ENCODE data around the gene NAPG.
"Not testable (repeated sequence)": the region's sequence is repeated elsewhere in the genome, so short reads cannot be mapped to it uniquely, and the experiment has no call there.

The NAPG gene

DNA sequence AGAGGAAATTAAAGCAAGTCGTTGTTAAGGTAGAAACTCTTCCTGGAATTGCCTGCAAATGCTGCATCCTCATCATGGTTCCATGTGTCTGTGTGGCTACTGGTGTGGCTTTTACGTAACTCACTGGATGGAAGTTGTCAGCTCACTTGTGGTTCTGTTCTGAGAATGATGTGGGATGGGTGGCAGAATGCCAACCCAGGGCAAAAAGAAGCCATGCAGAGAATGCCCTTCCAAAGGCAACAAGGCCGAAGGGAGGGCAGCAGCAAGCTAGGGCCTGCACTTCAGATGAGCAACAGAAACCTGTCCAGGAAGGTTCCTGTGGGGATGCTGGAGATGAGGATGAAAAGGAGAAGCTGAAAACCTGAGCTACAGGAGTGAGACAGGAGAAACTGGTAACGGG is 10.4 kb upstream of the NAPG start:
- DNase-seq = no peak

DNA sequence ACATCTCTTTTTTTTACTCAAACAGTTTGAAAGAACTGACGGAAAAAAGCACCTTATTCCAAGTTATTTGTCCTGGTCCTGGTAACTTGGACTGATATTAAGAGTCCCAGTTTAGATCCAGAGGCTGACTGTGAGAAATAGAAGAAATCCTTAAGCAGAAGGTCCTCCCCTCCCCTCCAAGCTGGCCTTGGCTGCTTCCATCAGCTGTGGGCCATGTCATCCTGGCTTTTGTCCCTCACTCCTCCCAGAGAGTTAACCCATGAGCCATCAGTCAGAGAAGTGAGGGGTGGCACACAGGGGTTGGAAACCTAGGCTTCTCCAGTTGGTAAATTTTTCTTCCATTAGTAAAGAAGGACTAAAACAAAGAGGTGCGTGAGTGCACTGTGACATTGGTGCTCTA is 9.7 kb upstream of the NAPG start:
- no peak for DNase-seq

DNA sequence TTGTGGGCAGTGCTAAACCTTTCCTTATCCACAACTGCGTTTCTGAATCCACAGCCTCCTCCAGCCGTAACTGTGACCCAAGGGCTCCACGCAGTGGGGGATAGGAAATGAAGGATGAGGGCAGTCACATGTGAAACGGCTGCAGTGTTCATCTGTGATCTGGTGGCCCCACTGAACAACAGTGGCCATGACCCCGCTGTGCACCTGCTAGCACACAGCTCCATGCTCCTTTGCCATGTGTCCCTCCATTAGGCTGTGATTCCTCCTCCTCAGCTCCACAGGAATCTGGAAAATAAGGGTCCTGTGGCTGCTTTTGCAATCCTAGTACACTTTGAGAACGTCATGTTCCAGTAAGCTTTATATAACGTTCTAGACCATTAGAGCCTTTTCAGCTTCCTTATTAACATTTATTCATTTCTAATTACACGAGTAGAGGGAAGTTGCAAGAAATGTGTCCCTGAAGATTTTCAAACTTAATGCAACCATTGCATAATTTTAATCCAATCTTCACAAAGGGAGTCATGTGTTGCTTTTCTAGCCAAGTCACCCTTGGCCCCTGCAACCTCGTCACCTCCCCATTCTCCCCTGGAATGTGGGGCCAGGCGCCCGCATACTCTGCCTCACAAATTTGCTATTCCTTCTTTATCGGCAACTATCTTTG is 7.1 kb upstream of the NAPG start:
- DNase-seq = peak; percentile 65

DNA sequence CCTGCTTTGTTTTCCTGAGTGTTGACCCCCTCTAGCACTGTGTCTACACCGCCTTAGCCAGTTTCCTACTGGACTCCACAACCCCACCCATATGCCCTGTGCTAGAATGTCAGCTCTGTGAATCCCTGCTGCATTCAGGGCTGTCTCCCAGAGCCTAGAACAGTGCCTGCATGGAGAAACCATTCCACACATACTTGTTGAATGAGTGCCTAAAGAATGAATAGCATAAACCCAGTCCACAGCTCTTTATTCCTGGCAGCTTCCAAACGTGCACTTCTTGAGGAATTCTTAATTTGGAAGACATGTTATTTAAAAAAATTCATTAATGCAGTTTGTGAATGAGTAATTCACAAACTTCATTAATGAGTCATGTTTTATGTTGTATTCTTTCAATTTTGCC is 6.5 kb upstream of the NAPG start:
- no peak for DNase-seq

DNA sequence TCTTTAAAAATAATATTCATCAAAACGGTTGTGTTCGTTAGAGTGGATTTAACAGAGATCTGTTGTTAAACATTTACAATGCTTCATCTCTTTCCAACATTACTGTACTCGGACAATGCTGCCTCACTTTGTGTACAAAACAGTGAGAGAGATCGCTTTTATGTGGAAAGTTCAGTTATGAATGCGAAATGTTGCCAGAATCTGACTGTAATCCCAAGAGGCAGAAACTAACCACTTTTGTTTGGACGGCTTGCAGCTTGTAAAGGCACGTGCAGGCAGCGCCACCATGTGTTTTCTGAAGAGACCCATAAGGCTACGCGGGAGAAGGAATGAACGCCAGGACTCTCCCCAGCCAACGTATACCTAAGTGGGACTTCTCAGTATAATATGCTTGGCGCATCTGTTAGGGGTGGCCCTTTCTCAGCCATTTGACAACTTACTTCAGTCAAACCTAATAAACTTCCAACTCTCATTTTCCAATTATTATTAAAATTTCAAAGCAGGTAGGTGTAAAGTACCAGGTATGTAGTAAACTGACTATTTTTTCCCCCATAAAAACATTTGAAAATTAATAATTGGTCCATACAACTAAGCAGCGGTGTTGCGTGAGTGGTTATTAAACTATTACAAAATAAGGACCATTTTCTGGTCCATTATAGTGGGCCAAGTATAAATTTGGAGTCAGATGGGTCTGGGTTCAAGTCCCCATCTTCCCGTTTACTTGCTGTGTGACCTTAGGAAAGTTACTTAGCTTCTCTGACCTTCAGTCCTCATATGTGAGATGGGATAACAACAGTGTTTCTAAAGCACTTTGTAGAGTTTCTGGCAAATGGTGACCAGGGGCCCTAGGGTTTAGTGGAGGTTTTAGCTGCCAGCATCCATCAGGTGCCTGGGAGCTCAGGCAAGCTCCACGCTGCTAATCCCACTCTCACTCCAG is 5.6 kb upstream of the NAPG start:
- peak; percentile 91 for DNase-seq

DNA sequence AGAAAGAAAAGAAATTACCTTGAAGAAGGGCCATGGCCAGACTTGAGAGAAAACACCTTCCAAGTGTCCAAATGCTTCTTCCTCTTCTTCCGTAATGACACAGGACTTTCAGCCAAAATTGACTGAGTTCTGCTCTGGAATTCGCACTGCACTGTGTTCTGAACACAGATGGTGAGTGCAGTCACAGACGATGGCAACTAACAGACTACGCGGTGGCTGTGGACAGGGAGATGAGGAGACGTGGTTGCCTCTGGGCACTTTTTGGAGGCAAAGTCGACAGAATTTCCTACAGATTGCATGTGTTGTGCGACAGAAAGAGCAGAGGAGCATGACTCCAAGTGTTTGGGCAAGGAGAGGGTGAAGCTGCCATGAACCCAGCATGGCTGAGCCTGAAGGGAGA is 4.3 kb upstream of the NAPG start:
- DNase-seq = no peak

DNA sequence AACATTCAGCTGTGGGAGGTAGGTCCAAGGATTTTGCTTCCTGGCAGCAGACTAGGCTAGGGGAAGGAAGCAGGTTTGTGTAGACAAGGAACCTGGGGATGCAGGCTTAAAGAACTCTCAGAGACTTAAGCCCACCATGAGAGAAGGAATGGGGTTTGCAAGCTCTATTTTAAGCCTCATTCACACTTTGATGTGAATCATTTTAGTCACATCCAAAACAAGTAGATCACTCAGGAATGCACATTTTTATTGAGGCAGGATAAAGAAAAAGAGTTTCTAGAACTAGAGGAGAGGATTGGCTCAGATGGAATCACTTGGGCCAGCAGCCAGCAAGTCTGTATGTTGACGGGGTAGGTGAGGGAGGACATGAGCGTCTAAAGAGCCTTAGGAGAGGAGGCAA is 3.3 kb upstream of the NAPG start:
- DNase-seq = no peak

DNA sequence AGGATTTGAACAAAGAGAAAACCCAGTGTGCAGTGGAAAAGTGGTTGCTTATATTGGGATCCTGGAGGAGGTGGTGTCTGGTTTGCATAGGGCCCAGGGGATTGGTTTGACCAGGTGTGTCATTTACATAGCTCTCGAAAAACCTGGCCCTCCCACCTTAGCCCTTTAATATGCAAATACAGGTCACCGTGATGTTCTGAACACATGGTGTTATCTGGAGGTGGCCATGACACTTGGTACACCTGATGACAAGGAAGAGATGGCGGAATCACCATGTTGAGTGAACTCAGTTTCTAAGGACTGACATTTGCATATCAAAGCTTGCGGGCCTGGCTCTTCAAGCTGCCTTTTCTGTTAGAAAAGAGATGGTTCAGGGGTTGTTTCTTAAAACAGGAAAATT is 2.3 kb upstream of the NAPG start:
- peak; percentile 8 for DNase-seq

DNA sequence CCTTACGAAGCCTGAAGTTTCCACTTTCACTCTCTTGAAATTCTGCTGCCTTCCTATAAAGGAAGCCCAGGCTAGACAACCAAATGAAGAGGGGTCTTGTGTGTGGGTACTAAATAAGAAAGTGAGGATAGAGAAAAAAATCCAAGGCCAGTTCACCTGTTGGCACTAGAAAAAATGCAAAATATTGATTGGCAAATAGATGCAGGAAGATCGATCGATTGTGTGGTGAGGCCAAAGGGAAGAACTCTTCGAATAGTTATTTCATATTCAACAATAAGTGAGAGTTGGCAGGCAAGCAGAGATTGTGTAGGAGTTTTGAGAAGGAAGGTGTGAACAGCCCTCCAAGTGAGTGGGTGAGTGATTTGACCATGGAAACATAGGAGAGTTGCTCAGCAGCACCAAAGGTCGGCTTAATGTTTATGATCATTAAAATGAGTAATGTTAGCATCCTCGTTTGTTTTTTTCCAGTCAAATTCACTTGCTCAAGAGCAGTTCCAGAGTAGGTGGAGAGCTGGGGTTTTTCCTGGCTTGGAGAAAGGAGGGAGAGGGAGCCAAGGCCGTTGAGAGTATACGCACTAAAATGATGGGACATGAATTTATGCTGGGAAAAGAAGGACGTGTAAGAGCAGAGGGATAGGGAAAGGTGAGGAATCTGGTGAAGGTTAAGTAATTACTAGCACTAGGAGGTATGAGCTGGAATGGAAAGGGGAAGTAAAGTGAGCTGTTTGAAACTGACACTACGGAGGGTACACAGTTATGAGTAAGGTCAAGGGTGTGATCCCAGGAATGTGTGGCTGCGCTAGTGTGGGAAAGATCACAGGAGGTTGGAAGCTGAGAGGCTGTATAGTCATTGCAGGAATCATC is 1.1 kb upstream of the NAPG start:
- DNase-seq = no peak

DNA sequence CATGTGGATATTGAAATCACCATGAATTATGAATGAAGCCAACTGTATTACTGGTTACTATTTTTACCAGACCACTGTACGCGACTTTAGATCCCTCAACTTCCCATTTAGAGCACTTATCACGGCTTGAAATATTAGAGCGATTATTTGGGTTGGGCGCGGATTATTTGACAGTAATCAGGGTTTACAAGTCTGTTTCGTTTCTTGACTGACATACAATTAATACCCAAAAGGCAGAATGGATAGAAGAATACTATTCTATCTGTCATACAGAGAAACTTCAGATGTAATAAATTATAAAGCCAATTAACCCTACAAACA is 496 bp upstream of the NAPG start:
- no peak for DNase-seq

DNA sequence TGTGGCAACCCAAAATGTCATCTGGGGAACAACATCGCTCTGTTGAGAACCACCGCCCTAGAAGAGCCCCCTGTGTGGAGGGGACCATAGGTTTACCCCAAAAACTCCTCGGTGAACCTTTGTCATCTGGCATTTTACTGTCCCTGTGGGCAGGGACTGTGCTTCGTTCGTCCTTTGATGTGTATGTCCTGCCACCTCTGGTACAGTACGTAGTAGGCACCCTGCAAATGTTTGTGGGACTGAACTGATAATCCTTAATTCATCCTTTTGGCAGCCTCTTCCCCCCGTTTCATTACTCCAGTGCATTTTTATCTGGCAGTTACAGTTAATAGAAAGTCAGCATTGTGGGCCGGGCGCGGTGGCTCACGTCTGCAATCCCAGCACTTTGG is 728 bp downstream of the NAPG start:
- DNase-seq = no peak

DNA sequence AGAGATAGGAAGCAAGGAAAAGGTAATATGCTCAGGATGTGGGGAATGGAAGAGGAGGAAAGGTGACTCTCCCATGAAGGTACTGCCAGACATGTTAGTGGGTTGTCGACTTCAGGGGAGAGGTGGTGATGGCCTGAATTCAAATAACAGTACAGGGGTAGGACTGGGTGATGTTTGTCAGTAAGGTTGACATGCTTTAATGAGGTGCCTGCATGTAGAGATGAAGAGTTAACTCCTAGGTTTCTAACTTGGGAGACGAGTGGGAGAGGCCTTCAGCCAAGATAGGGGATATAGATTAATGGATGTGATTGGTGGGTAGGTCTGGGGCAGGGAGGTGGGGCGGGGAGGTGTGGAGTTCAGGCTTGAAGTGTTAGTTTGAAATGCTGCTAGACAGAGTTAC is 2.6 kb downstream of the NAPG start:
- DNase-seq = no peak

DNA sequence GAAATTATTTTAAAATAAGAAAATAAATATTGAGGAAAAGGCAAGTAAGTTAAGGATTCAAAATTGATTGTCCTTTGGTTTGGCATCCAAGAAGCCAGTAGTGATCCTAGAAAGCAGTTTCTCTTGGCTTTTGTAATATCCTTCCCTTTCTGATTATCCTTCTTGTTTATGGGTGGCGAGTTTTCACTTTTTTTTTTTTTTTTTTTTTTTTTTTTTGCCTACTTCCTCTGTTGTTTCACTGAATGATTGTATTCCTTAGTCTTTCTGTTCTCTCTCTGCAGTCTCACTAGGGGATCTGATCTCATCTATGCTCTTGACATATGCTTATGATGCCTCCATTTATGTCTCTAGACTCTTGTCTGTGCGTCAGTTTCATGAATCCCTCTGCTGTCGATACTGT is 4.2 kb downstream of the NAPG start:
- no peak for DNase-seq

DNA sequence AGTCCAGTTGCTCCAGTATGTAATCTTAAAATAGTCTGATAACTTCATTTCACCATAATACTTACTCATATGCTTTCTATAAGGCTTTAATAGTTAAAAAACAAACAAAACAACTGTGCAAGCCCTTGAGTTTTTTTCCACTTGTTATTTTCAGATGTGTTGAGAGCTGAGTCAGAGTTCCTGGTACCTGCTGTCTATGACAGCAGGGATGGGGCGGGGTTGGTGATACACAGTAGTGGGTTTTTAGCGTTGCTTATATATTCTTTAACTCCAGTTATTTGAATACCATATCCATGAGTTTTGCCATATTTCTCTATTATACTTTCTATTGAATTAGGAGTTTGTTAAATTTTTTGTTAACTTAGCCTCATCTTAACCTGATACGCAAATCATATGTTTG is 5.0 kb downstream of the NAPG start:
- DNase-seq = no peak

DNA sequence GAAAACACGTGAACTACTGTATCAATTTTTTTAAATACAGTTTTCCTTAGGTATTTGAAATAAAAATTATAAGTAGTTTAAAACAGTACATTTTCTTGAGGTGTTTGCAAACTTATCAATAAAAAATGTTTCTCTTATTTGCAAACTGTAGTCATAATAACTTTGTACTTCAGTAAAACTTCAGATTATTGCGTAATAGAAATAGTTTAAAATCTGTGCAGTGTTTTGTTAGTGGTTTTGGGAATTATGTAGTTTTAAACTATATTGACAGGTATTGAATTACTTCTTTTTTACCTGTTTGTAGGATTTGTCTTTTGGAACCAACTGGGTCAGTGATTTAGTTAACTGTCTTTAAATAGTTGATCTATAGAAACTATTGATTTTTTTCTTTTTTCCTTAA is 7.3 kb downstream of the NAPG start:
- DNase-seq = no peak

DNA sequence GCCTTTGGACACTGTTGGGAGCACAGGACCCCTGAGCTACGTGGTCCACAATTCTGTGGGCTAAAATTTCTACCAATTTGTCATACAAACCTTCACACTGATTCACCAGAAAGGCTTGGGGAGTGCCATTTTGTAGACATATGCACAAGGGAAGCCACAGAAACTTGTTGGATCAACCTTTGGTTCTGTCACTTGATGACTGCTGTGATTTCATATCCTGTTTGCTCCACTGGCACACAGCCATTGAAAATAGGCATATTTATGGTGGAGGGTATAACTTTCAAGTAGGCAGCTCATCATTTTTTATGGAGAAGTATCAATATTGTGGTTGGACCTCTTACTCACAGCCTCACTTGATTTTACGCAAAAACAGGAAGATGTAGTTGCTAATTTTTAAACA is 10.5 kb downstream of the NAPG start:
- no peak for DNase-seq

DNA sequence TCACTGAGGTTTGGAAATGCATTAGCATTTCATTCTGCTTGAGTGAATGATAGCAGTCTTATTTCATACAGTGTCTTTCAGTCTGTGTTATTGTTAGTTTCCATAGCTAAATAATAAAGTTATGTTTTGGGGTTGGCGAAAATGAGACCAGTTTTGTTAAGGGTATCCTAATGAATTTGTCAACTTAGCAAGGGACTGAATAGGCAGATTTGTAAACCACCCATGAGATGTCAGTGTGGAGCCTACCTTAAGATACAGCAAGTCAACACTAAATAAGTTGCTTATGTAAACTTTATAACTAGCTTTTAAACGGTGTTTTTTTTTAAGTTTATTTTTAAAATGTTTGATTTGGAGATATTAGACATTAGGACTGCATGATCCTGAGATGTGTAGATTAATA is 11.9 kb downstream of the NAPG start:
- no peak for DNase-seq

DNA sequence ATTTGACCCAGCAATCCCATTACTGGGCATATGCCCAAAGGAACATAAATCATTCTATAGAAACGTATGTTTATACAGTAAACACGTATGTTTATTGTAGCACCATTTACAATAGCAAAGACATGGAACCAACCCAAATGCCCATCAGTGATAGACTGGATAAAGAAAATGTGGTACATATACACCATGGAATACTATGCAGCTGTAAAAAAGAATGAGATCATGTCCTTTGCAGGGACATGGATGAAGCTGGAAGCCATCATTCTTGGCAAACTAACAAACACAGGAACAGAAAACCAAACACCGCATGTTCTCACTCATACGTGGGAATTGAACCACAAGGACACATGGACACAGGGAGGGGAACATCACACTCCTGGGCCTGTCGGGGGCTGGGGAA is 13.3 kb downstream of the NAPG start:
- not testable (repeated sequence) for DNase-seq

DNA sequence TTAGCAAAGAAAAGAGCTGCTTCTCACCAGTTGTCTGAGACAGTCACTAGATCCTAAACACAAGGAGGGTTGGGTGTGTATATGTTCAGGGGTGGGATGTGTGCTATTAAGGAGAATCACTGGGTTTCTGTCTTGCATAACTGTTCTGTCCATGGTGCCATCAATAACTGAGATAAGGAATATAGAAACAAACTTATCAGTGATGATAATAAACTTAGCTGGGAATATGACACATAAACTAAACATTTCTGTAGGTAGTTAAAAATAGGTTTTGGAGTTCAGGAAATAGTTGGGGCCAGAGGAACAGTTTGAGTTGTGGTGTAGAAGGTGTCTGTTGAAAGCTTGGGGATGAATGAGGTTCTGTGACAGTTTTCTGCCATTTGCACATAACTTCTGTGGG is 17.4 kb downstream of the NAPG start:
- DNase-seq = no peak

DNA sequence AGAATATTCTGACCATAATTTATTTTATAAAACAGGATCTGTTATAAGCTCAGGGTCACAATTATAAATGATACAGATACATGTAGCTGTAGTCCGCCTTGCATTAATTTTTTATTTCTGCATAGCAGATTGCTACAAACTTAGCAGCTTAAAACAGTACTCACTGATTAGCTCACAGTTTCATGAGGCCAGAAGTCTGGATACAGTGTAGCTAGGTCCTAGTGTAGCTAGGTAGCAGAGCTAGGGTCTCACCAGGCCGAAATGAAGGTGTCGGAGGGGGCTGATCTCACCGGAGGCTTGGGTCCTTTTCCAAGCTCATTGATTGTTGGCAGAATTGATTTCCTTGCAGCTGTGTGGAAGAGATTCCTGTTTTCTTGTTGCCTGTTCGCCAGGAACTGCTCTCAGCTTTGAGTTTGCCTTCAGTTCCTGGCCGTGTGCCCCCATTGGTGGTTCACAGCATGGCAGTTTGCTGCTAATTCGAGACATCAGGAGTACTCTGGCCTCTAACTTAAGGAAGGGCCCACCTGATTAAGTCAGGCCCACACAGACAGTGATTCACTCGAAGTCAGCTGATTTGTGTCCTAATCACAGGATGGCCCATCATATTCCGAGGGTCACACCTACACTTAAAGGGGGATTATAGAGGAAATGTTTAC is 18.4 kb downstream of the NAPG start:
- DNase-seq = no peak

DNA sequence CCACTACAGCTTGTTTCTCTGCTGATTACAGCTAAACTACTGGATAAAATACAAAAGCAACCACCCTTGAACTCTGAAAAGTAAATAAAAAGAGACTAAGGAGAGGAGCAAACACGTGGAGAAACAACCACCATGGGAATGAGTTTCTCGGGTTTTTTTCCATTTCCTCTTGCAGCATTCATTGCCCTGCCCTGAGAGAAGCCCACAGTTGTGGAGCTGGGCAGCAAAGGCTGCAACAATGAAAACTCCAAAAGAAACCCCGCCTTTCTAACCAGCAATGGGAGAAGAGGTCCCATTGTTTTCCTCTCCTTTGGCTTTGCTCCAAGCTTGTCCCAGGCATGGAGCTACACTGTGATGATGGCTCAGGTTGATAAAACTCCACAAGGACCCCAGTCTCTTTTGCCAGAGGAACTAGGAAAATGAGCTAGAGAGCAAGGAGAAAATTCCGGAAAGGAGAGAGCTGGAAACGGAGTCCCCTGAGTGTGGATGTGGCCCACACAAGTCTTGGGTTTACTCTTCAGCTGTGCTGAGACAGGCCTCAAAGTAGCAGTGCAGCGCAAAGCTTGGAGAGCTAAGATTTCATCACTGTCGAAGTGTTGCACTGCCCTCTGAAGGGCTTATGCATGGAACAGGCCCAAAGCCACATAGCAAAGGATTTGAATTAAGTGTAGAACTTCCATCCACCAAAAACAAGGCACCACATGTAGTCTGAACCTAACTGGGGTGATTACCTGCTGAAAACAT is 20.9 kb downstream of the NAPG start:
- DNase-seq = no peak

DNA sequence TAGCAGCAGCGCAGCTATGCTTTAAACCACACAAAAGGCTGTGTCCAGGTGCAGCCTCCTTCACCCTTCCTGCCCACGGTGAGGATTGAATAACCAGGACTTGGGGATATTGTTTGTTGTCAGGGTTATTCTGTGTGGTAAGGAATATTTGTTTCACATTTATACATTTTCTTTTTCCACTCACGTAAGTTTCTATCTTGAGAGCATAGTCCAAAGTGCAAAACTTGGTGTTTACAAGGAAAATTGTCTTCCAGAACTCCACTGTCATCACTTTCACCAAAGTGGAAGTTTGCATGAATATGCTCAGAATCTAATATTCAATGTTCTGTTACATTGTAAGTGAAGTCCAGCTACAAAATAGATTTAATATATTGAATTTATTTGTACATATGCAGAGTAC is 26.4 kb downstream of the NAPG start:
- DNase-seq = no peak

DNA sequence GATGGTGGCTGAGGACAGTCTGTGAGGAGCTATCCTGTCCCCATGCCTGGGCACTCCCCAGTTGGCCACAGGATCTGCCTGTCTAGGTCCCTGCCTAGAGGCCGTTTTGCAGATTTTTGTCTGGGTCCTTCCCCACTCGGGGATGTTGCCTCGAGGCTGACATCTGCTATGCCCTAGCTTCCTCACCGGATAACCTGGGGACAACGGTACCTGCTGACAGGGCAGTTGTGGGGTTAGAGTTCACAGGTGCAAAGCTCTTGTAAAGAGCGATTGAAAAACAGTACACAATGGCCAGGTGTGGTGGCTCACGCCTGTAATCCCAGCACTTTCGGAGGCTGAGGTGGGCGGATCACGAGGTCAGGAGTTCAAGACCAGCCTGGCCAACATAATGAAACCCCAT is 30.4 kb downstream of the NAPG start:
- not testable (repeated sequence) for DNase-seq

All from NCI-H82 (cell line).